GM12878 (cell line): ENCODE measurements around the gene TMUB1. TPM values are rescaled to one million over a fixed set of nuclear protein-coding genes. Genes with fewer than 3 reads are reported as not detected.

Experiments
- CTCF ChIP-seq, 3 experiments: IDR thresholded peaks in 2 of 3; conservative IDR thresholded peaks in 1 of 3; 2 replicates each; pipeline ENCODE4 v1.5.1; 2011; ENCODE audit warnings: low read depth in 3 of 3, low read length in 3 of 3, mild to moderate bottlenecking in 3 of 3, control low read depth in 2 of 3, moderate library complexity in 2 of 3, inconsistent platforms in 1 of 3, mixed read lengths in 1 of 3; ENCODE audit not compliant: control insufficient read depth in 2 of 3, insufficient read depth in 1 of 3; ENCODE audit errors: extremely low read depth in 1 of 3
- MAX ChIP-seq: IDR thresholded peaks from 2 replicates; pipeline ENCODE4 v1.6.1; 2012; ENCODE audit warnings: low read depth, low read length, improper control_type of control experiment
- MXI1 ChIP-seq: fragments of 150-350 bp; IDR thresholded peaks from 2 replicates; pipeline ENCODE4 v1.6.1; 2011; ENCODE audit warnings: low read depth, mild to moderate bottlenecking, inconsistent platforms, low read length, improper control_type of control experiment
- NKRF ChIP-seq: fragments of 450-650 bp; conservative IDR thresholded peaks from 2 replicates; pipeline ENCODE4 v1.6.1; 2017; ENCODE audit warnings: mild to moderate bottlenecking, moderate library complexity
- SMC3 ChIP-seq: IDR thresholded peaks from 2 replicates; pipeline ENCODE4 v1.6.1; 2011; ENCODE audit warnings: low read length, improper control_type of control experiment, borderline replicate concordance
- polyA plus RNA-seq, 11 experiments: library from polyadenylated mRNA; depleted of rRNA in 4 of 11; unstranded in 6 of 11; stranded (reverse) in 5 of 11; fragments of >200 nt; fragmentation: Nextera tagmentation in 4 of 11; fragmentation: Illumina TruSeq in 1 of 11; extraction: Ambion mirVana in 4 of 11; extraction: Trizol in 1 of 11; gene quantifications; 1 replicate in 1 of 11; 2 replicates in 10 of 11; pipeline versions ENCODE4 v1.2.1 to v1.2.3, GENCODE V29; 2011 to 2016; ENCODE audit warnings: inconsistent platforms in 2 of 11, missing spikeins in 2 of 11, low read depth in 1 of 11
- total RNA-seq, 4 experiments: library from RNA; depleted of rRNA in 3 of 4; stranded (reverse); fragments of >200 nt in 3 of 4; fragmentation: Illumina TruSeq in 1 of 4; extraction: Trizol in 1 of 4; gene quantifications; 2 replicates each; pipeline versions ENCODE4 v1.2.1 to v1.2.3, GENCODE V29; 2013 to 2021

Gene TMUB1
- total and polyA plus RNA-seq, 10 of the 15 experiments (the other 5 are each of a cell fraction or from before 2014, with no cell fraction given) = 0.27 to 79.5 (median 41.3) TPM; not detected in 1

GRCh38 chr7:151059367-151060112, 23.8 kb downstream of the TMUB1 start, which contains the start of gene SLC4A2 (continued):
- TF ChIP-seq CTCF (IDR thresholded peaks at IDR 0.05 in 2 of 3, conservative IDR thresholded peaks at IDR 0.05 in 1 of 3; ENCODE audit: control insufficient read depth in 2 of 3, extremely low read depth in 1 of 3, insufficient read depth in 1 of 3, low read depth in 3 of 3, low read length in 3 of 3) = peak; percentile 30 to 64 (median 43)
- TF ChIP-seq MAX = no peak
- no peak for TF ChIP-seq MXI1
- peak; percentile 15; the same call in 1 of the 2 replicates for TF ChIP-seq SMC3
- TF ChIP-seq NKRF = 0 out of 2 replicates have a peak, but pooled peaks have one; percentile 10
